ENCODE measurements around the gene MIOS.

MIOS gene

GRCh38 chr7:7566651-7567611, at the start of gene MIOS:
Gene MIOS, plus strand, starts transcription at chr7:7566884. Its CDS starts 5,592 bp downstream, at chr7:7572476.
- peak; percentile 82 for DNase-seq (ENCODE audit: low read depth)

- DNase-seq (ENCODE audit: low read depth), result no peak
These were observed 48.9 kb upstream of the MIOS start for GRCh38 chr7:7517754-7518153.

- no peak for DNase-seq (ENCODE audit: low read depth)
These were observed 47.6 kb upstream of the MIOS start for GRCh38 chr7:7519056-7519455.

- DNase-seq (ENCODE audit: low read depth), result no peak
These were observed 47.2 kb upstream of the MIOS start for GRCh38 chr7:7519528-7519927.

- DNase-seq (ENCODE audit: low read depth), result no peak
These were observed 45.4 kb upstream of the MIOS start for GRCh38 chr7:7521259-7521658.

- no peak for DNase-seq (ENCODE audit: low read depth)
These were observed 44.3 kb upstream of the MIOS start for GRCh38 chr7:7522421-7522820.

- no peak for DNase-seq (ENCODE audit: low read depth)
These were observed 42.6 kb upstream of the MIOS start for GRCh38 chr7:7524121-7524520.

- DNase-seq (ENCODE audit: low read depth), result no peak
These were observed 40.7 kb upstream of the MIOS start for GRCh38 chr7:7526006-7526405.

GRCh38 chr7:7527047-7527446, 39.6 kb upstream of the MIOS start:
- DNase-seq (ENCODE audit: low read depth), result no peak

- DNase-seq (ENCODE audit: low read depth), result no peak
These were observed 37.4 kb upstream of the MIOS start for GRCh38 chr7:7529328-7529727.

- no peak for DNase-seq (ENCODE audit: low read depth)
These were observed 32.8 kb upstream of the MIOS start for GRCh38 chr7:7533831-7534430.

GRCh38 chr7:7535691-7536090, 31.0 kb upstream of the MIOS start, which contains the start of gene COL28A1:
Gene COL28A1, minus strand, starts transcription at chr7:7535873. Its CDS starts 2,998 bp downstream, at chr7:7532875.
- DNase-seq (ENCODE audit: low read depth), result no peak

GRCh38 chr7:7536396-7537019, 30.2 kb upstream of the MIOS start:
- no peak for DNase-seq (ENCODE audit: low read depth)

- no peak for DNase-seq (ENCODE audit: low read depth)
These were observed 29.0 kb upstream of the MIOS start for GRCh38 chr7:7537711-7538110.

- DNase-seq (ENCODE audit: low read depth), result no peak
These were observed 27.5 kb upstream of the MIOS start for GRCh38 chr7:7539152-7539551.

- no peak for DNase-seq (ENCODE audit: low read depth)
These were observed 27.0 kb upstream of the MIOS start for GRCh38 chr7:7539711-7540110.

- DNase-seq (ENCODE audit: low read depth), result no peak
These were observed 24.3 kb upstream of the MIOS start for GRCh38 chr7:7542251-7542835.

GRCh38 chr7:7548407-7548806, 18.3 kb upstream of the MIOS start:
- DNase-seq (ENCODE audit: low read depth), result no peak

- DNase-seq (ENCODE audit: low read depth), result no peak
These were observed 16.0 kb upstream of the MIOS start for GRCh38 chr7:7550663-7551062.

- no peak for DNase-seq (ENCODE audit: low read depth)
These were observed 14.5 kb upstream of the MIOS start for GRCh38 chr7:7552199-7552598.

- DNase-seq (ENCODE audit: low read depth), result no peak
These were observed 13.3 kb upstream of the MIOS start for GRCh38 chr7:7553386-7553785.

GRCh38 chr7:7554021-7554432, 12.7 kb upstream of the MIOS start:
- DNase-seq (ENCODE audit: low read depth), result no peak
